Measurements from ENCODE around the gene C10orf90. TPM values are rescaled to one million over a fixed set of nuclear protein-coding genes. Genes with fewer than 3 reads are reported as not detected.

C10orf90 gene
- total RNA-seq, 1 experiment from 2014 or later, result 0.18 TPM

DNA sequence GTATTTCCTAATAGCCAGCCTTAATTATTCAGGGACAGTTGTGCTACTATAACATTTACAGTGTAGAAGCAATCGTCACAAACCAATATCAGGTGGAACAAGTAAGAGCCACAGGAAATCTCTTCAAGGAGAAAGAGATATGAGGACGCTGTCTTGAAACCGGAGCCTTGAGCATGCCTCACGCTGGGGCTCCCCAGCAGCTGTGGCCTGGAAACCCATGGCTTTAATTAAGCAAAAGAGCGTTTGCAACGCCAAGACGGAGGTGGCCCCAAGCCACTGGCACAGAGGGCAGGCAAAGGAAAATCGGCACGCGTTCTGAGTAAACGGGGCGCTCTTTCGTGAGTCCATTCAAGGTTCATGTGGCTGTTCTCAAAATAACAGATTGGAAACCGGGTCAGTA, 84.4 kb downstream of the C10orf90 start:
- ATAC-seq, result no peak
- Histone ChIP-seq H3K9ac (ENCODE audit: low read length) (no peak overlapping the region), H4K20me1 (ENCODE audit: low read length) (no peaks in the 10 kb centered on the region), H3K9me3 (ENCODE audit: low read length) (no peaks in the 10 kb centered on the region), H3K4me1 (ENCODE audit: insufficient read depth, low read length) (no peaks in the 10 kb centered on the region), H3K9me2 (replicated peaks; ENCODE audit: low read length) (no peaks in the 10 kb centered on the region), H3K27me3 (ENCODE audit: low read length) (no peaks in the 10 kb centered on the region), H3K79me2 (ENCODE audit: low read length) (no peaks in the 10 kb centered on the region), H3K36me3 (ENCODE audit: low read depth, low read length) (no peaks in the 10 kb centered on the region), H3K4me2 (ENCODE audit: low read length) (no peak overlapping the region), H2AFZ (ENCODE audit: low read length) (no peak overlapping the region), H3K27ac (ENCODE audit: low read length) (no peak overlapping the region), H3K4me3 (ENCODE audit: low read length) (no peak overlapping the region), H3F3A (ENCODE audit: low read length, unreplicated experiment) (no peaks in the 10 kb centered on the region)
- ChIA-PET POLR2A (ENCODE audit: unreplicated experiment) (no interaction called here), CTCF (no interaction called here)
- intact Hi-C loops (cut with micrococcal nuclease), result no loop called here
- TF ChIP-seq, protein P1, sequence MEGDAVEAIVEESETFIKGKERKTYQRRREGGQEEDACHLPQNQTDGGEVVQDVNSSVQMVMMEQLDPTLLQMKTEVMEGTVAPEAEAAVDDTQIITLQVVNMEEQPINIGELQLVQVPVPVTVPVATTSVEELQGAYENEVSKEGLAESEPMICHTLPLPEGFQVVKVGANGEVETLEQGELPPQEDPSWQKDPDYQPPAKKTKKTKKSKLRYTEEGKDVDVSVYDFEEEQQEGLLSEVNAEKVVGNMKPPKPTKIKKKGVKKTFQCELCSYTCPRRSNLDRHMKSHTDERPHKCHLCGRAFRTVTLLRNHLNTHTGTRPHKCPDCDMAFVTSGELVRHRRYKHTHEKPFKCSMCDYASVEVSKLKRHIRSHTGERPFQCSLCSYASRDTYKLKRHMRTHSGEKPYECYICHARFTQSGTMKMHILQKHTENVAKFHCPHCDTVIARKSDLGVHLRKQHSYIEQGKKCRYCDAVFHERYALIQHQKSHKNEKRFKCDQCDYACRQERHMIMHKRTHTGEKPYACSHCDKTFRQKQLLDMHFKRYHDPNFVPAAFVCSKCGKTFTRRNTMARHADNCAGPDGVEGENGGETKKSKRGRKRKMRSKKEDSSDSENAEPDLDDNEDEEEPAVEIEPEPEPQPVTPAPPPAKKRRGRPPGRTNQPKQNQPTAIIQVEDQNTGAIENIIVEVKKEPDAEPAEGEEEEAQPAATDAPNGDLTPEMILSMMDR (conservative IDR thresholded peaks at IDR 0.05; ENCODE audit: low read depth, low read length), result no peak
- TF ChIP-seq EZH2 (IDR thresholded peaks at IDR 0.05; ENCODE audit: low read length, unreplicated experiment), result no peak
- DNase-seq, result no peak
- BruUV-seq (replicated peaks), result no TSS peak

DNA sequence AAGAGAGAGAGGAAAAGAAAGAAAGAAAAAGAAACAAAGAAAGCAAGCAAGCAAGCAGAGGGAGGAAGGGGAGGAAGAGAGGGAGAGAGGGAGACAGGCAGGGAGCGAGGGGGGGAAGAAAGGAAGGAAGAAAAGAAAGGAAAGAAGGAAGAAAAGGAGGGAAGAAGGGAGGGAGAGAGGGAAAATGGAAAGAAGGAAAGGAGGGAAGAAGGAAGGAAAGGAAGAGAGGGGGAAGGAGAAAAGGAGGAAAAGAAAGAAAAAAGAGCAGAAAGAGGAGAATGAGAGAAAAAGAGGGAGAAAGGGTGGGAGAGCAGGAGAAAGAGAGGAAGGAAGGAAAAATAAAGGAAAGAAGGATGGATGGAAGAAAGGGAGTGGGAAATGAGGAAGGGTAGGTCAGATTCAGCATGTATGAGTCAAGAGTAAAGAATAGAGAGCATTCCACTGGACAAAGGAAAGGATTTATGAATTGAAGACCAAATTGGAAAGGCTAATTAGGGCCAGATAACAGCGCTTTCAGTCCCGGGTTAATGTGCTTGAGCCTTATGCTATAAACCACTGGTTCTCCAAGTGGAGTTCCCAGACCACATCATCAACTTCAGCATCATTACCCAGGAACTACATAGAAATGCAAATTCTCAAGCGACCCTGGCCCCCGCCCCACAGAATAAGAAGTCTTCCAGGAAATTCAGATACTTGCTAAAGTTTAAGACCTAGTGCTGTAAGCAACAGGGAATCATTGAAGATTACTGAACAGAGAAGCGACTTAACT, 85.1 kb downstream of the C10orf90 start:
- ATAC-seq (no peak), DNase-seq (no peak)
- H2AFZ ChIP-seq (ENCODE audit: low read length), result no peak overlapping the region
- no peaks in the 10 kb centered on the region for H4K20me1 ChIP-seq (ENCODE audit: low read length)
- intact Hi-C loops (cut with micrococcal nuclease), result no loop called here
- CTCF ChIA-PET, result no interaction called here
- H3K4me2 ChIP-seq (ENCODE audit: low read length), result no peak overlapping the region
- H3K9me2 ChIP-seq (replicated peaks; ENCODE audit: low read length), result no peaks in the 10 kb centered on the region
- POLR2A ChIA-PET (ENCODE audit: unreplicated experiment), result no interaction called here
- TF ChIP-seq EZH2 (IDR thresholded peaks at IDR 0.05; ENCODE audit: low read length, unreplicated experiment), result no peak
- TF ChIP-seq, protein P1 (conservative IDR thresholded peaks at IDR 0.05; ENCODE audit: low read depth, low read length), result no peak
- TF ChIP-seq EZH2phosphoT487 (IDR thresholded peaks at IDR 0.05; ENCODE audit: borderline replicate concordance, low read length), result no peak
- BruUV-seq (replicated peaks), result no TSS peak
- H3F3A ChIP-seq (ENCODE audit: low read length, unreplicated experiment), result no peaks in the 10 kb centered on the region
- H3K79me2 ChIP-seq (ENCODE audit: low read length), result no peaks in the 10 kb centered on the region
- no peaks in the 10 kb centered on the region for H3K9me3 ChIP-seq (ENCODE audit: low read length)
- no peaks in the 10 kb centered on the region for H3K4me1 ChIP-seq (ENCODE audit: insufficient read depth, low read length)
- H3K9ac ChIP-seq (ENCODE audit: low read length), result no peak overlapping the region
- no peak overlapping the region for H3K27ac ChIP-seq (ENCODE audit: low read length)
- H3K27me3 ChIP-seq (ENCODE audit: low read length), result no peaks in the 10 kb centered on the region
- no peak overlapping the region for H3K4me3 ChIP-seq (ENCODE audit: low read length)
- H3K36me3 ChIP-seq (ENCODE audit: low read depth, low read length), result no peaks in the 10 kb centered on the region

DNA sequence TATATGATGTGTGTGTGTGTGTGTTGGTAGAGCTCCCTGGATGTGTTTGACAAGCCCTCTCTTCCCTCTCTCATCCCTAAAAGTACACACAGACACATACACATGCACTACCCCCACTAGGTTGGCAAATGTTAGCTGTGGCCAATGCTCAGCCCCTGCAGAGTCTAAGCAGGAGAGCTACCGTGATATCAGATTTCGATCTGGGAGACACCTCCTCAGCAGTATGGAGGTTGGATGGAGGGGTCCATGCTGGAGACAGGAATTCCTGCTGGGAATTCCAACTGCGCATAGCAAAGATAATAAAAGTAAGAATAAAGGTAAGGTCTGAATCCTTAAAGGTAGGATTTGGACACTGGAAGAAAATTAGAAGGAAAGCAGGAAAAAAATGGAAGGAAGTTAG, 85.7 kb downstream of the C10orf90 start:
- TF ChIP-seq, protein P1 (conservative IDR thresholded peaks at IDR 0.05; ENCODE audit: low read depth, low read length), result no peak
- TF ChIP-seq EZH2phosphoT487 (IDR thresholded peaks at IDR 0.05; ENCODE audit: borderline replicate concordance, low read length) (no peak), EZH2 (IDR thresholded peaks at IDR 0.05; ENCODE audit: low read length, unreplicated experiment) (no peak)
- no peaks in the 10 kb centered on the region for H3K4me1 ChIP-seq (ENCODE audit: insufficient read depth, low read length)
- no TSS peak for BruUV-seq (replicated peaks)
- CTCF ChIA-PET, result no interaction called here
- H2AFZ ChIP-seq (ENCODE audit: low read length), result no peak overlapping the region
- no peak overlapping the region for H3K4me2 ChIP-seq (ENCODE audit: low read length)
- H3K36me3 ChIP-seq (ENCODE audit: low read depth, low read length), result no peaks in the 10 kb centered on the region
- no peak overlapping the region for H3K4me3 ChIP-seq (ENCODE audit: low read length)
- POLR2A ChIA-PET (ENCODE audit: unreplicated experiment), result no interaction called here
- no peaks in the 10 kb centered on the region for H3K79me2 ChIP-seq (ENCODE audit: low read length)
- DNase-seq (no peak), ATAC-seq (no peak)
- no peak overlapping the region for H3K27ac ChIP-seq (ENCODE audit: low read length)
- H3K9me3 ChIP-seq (ENCODE audit: low read length), result no peaks in the 10 kb centered on the region
- H4K20me1 ChIP-seq (ENCODE audit: low read length), result no peaks in the 10 kb centered on the region
- no peak overlapping the region for H3K9ac ChIP-seq (ENCODE audit: low read length)
- no peaks in the 10 kb centered on the region for H3F3A ChIP-seq (ENCODE audit: low read length, unreplicated experiment)
- H3K9me2 ChIP-seq (replicated peaks; ENCODE audit: low read length), result no peaks in the 10 kb centered on the region
- no peaks in the 10 kb centered on the region for H3K27me3 ChIP-seq (ENCODE audit: low read length)
- intact Hi-C loops (cut with micrococcal nuclease), result no loop called here
